Uterus (tissue), 4 donors: ENCODE results near the gene FAAP20. TPM values are rescaled to one million over a fixed set of nuclear protein-coding genes. Genes with fewer than 3 reads are reported as not detected.

Experiments used
- DNase-seq, 2 donors: peaks; one replicate each; pipeline ENCODE4 v3.0.0-alpha.2; 2019 to 2020
- H3K27ac ChIP-seq, 2 donors: fragments of 200-600 bp; sonication (generic); 1 replicate in 1 of 2; 2 replicates in 1 of 2; pipeline ENCODE4 v1.5.1; 2016 to 2018
- H3K27me3 ChIP-seq, 2 donors: fragments of 200-600 bp; sonication (generic); one replicate each; pipeline ENCODE4 v1.5.1; 2018 to 2019; ENCODE audit warnings: control low read depth in 1 of 2
- H3K36me3 ChIP-seq, 2 donors: fragments of 200-600 bp; sonication (generic); one replicate each; pipeline ENCODE4 v1.5.1; 2019; ENCODE audit warnings: control low read depth in 1 of 2
- H3K4me1 ChIP-seq, 2 donors: fragments of 200-600 bp; sonication (generic); one replicate each; pipeline ENCODE4 v1.5.1; 2018 to 2019; ENCODE audit warnings: control low read depth in 1 of 2
- H3K4me3 ChIP-seq, 2 donors: fragments of 200-600 bp; sonication (generic); 1 replicate in 1 of 2; 2 replicates in 1 of 2; pipeline ENCODE4 v1.5.1; 2018 to 2019; ENCODE audit warnings: mild to moderate bottlenecking in 1 of 2
- H3K9me3 ChIP-seq, 2 donors: fragments of 200-600 bp; sonication (generic); one replicate each; pipeline ENCODE4 v1.5.1; 2019; ENCODE audit warnings: control low read depth in 1 of 2
- CTCF ChIP-seq, 4 experiments: fragments of 200-600 bp in 2 of 4; fragments of 450-650 bp in 2 of 4; sonication (generic) in 2 of 4; IDR thresholded peaks; one replicate each; pipeline ENCODE4 v1.5.1; 2016 to 2019; ENCODE audit warnings: antibody characterized with exemption in 4 of 4, mild to moderate bottlenecking in 2 of 4, moderate library complexity in 1 of 4
- POLR2A ChIP-seq, 2 donors: fragments of 450-650 bp; IDR thresholded peaks; one replicate each; pipeline ENCODE4 v1.6.1; 2016; ENCODE audit warnings: antibody characterized with exemption in 2 of 2, mild to moderate bottlenecking in 1 of 2, moderate library complexity in 1 of 2
- intact Hi-C: fragments of 100-400 bp; cut with DNase I; formaldehyde crosslinking; loops from one replicate; pipeline ENCODE4 v1.15.1; 2023; ENCODE audit warnings: low total_unique reads
- total RNA-seq, 4 donors: library from RNA; depleted of rRNA in 3 of 4; stranded (reverse); fragments of >200 nt in 3 of 4; gene quantifications; one replicate each; pipeline versions ENCODE4 v1.1.0 to v1.2.4, GENCODE V29; 2014 to 2023
- donor health status: DM: yes; HTN: yes; CAD: no.

Gene FAAP20
- total RNA-seq, 4 donors from 2014 or later, result 1.5 to 68.5 (median 15.4) TPM

GRCh38 chr1:2202843-2203601 lies 8.4 kb upstream of the FAAP20 start:
- Histone ChIP-seq H3K9me3 (no peaks in the 10 kb centered on the region), H3K27me3 (no peaks in the 10 kb centered on the region), H3K36me3 (no peaks in the 10 kb centered on the region), H3K27ac (peak overlapping the region; percentile 91 to 95), H3K4me1 (peaks cover 4 to 36% of the 10 kb centered on the region in 2 donors), H3K4me3 (no peak overlapping the region)
- TF ChIP-seq CTCF (IDR thresholded peaks at IDR 0.05), result no peak
- intact Hi-C loops, result no loop called here
- no peak for DNase-seq

- intact Hi-C loops, result no loop called here
- Histone ChIP-seq H3K27me3 (no peaks in the 10 kb centered on the region), H3K4me1 (peaks cover 4 to 29% of the 10 kb centered on the region in 2 donors), H3K4me3 (no peak overlapping the region), H3K27ac (no peak overlapping the region), H3K36me3 (no peaks in the 10 kb centered on the region), H3K9me3 (no peaks in the 10 kb centered on the region)
- DNase-seq, result no peak
- TF ChIP-seq CTCF (IDR thresholded peaks at IDR 0.05) (no peak), POLR2A (IDR thresholded peaks at IDR 0.05) (no peak)
Observed at GRCh38 chr1:2202008-2202575, 7.5 kb upstream of the FAAP20 start.

- TF ChIP-seq CTCF (IDR thresholded peaks at IDR 0.05) (no peak), POLR2A (IDR thresholded peaks at IDR 0.05) (no peak)
- Histone ChIP-seq H3K36me3 (no peaks in the 10 kb centered on the region), H3K9me3 (no peaks in the 10 kb centered on the region), H3K4me3 (no peak overlapping the region), H3K4me1 (peaks cover 0 to 22% of the 10 kb centered on the region in 2 donors), H3K27ac (no peak overlapping the region), H3K27me3 (no peaks in the 10 kb centered on the region)
- no peak for DNase-seq
- intact Hi-C loops, result no loop called here
Observed at GRCh38 chr1:2201062-2201461, 6.5 kb upstream of the FAAP20 start.

GRCh38 chr1:2200308-2200943 lies 5.9 kb upstream of the FAAP20 start:
- no peak overlapping the region for H3K27ac ChIP-seq
- intact Hi-C loops, result no loop called here

More at GRCh38 chr1:2200308-2200943, 5.9 kb upstream of the FAAP20 start:
- Histone ChIP-seq H3K4me1 (peaks cover 0 to 21% of the 10 kb centered on the region in 2 donors), H3K4me3 (no peak overlapping the region), H3K9me3 (no peaks in the 10 kb centered on the region), H3K36me3 (no peaks in the 10 kb centered on the region), H3K27me3 (no peaks in the 10 kb centered on the region)
- TF ChIP-seq POLR2A (IDR thresholded peaks at IDR 0.05) (no peak), CTCF (IDR thresholded peaks at IDR 0.05) (no peak)
- no peak for DNase-seq
